WI38 (cell line): ENCODE measurements around the gene MGAT4D.
"Not testable (repeated sequence)": the region's sequence is repeated elsewhere in the genome, so short reads cannot be mapped to it uniquely, and the experiment has no call there.

Source experiments
- H3K4me3 ChIP-seq: 2 replicates; pipeline ENCODE4 v1.5.1; 2011; ENCODE audit warnings: low read depth, mild to moderate bottlenecking, control low read depth, low read length
- TF ChIP-seq, protein P1 (sequence below): IDR thresholded peaks from 2 replicates; pipeline ENCODE4 v1.5.1; 2012; ENCODE audit warnings: low read depth, mild to moderate bottlenecking, control low read depth, low read length

Gene MGAT4D

DNA sequence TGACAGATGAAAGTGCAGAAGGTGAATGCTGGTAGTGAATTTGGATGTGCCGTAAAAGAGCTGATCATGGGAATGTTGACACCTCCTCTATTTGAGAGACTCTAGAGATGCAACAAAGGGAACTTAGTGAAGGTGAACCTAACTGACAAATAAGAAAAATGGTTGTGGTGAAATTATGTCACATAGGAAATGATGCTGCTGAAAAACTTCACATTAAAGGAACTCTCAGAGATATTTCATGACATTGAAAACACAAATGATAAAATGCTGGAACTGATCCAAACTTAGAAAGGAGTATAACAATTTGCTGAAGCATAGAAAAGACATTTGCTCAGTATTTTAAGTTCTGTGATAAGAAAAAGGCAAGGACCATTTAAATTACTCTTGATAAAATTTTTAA, 31.9 kb downstream of the MGAT4D start:
- TF ChIP-seq, protein P1, sequence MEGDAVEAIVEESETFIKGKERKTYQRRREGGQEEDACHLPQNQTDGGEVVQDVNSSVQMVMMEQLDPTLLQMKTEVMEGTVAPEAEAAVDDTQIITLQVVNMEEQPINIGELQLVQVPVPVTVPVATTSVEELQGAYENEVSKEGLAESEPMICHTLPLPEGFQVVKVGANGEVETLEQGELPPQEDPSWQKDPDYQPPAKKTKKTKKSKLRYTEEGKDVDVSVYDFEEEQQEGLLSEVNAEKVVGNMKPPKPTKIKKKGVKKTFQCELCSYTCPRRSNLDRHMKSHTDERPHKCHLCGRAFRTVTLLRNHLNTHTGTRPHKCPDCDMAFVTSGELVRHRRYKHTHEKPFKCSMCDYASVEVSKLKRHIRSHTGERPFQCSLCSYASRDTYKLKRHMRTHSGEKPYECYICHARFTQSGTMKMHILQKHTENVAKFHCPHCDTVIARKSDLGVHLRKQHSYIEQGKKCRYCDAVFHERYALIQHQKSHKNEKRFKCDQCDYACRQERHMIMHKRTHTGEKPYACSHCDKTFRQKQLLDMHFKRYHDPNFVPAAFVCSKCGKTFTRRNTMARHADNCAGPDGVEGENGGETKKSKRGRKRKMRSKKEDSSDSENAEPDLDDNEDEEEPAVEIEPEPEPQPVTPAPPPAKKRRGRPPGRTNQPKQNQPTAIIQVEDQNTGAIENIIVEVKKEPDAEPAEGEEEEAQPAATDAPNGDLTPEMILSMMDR, result no peak

DNA sequence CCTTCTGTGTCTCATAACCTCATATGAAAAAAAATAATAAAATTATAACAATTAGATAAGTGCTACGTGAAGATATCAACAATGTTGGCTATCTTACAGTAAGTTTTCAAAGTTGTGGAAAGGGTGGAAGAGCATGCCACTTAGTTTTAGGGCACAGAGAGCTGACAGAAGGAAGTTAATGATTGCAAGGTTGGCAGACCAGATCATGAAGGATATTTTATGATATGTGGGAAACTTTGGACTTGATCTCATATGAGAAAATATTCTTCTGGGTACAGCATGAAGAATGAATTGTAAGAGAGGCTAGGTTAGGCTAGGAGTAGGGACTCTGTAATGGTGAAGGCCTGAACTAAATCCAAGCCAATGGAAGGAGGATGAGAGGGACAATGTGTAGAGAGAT, 34.5 kb downstream of the MGAT4D start:
- H3K4me3 ChIP-seq, result no peak overlapping the region

More for the DNA sequence above, 31.9 kb downstream of the MGAT4D start:
- no peak overlapping the region for H3K4me3 ChIP-seq

DNA sequence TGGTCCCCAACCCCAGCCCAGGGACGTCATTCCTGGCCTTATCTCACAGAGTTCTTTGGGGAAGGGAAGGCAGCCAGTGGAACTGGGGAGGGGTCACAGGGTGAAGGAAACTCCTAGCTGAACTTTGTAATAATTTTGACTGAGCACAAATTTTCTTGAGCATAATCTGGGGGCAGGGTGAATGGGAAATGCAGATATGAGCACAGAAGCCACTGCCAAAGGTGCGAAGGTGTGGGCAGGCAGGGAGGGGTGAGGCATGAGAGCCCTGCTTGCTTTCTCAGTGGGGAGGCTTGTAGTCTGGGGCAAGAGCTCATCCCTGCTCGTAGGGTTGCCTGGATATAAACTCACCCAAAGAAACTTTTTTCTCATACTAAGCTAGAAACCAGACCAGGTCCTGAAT, 34.9 kb downstream of the MGAT4D start:
- TF ChIP-seq, protein P1, result no peak
- no peak overlapping the region for H3K4me3 ChIP-seq

More for the DNA sequence above, 34.5 kb downstream of the MGAT4D start:
- TF ChIP-seq, protein P1, result no peak

DNA sequence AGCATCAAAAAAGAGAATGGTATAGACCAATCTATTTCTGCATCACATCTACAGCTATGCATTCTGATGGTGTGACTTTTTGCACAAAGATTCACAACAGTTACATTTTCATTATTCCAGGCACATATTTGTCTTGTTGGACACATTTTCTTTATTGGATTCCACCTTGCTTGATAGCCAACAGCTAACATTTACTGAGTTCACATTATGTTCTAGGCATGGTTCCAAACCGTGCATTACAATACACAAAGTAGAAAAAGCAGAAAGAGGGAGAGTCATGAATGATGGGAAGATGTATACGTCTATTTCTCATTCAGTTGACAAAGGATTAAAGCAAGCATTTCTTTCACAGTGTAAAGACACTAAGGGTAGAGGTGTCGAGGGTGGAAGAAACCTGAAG, 47.7 kb downstream of the MGAT4D start:
- no peak overlapping the region for H3K4me3 ChIP-seq
- TF ChIP-seq, protein P1, result no peak

DNA sequence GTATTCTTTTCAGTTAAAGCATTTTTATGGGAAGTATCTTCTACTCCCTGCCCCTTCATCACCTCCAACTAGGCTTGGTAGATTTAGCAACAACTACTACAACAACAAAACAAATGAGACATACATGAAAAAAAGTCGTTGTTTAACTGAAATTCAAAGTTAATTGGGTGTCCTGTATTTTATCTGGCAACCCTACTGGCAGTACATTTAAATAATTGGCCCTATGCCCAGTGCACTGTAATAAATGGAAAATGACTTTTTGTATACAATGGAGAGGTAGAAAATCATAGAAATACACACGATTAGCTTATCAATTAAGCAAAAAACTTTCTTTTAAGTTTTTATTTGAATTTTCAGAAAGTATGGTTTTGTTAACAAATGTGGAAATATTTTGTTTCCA, 49.3 kb downstream of the MGAT4D start:
- TF ChIP-seq, protein P1, result no peak
- H3K4me3 ChIP-seq, result no peak overlapping the region

DNA sequence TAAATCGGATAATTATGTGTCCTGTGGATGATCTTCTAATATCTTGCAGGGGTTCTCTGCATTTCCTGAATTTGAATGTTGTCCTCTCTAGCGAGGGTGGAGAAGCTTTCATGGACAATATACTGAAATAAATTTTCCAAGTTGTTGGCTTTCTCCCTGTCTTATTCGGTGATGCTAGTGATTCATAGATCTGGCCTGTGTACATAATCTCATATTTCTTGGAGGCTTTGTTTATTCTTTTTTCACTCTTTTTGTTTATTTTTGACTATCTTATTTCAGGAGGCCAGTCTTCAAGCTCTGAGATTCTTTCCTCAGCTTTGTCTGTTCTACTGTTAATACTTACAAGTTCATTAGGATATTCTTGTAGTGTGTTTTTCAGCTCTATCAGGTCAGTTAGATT, 49.9 kb downstream of the MGAT4D start:
- no peak overlapping the region for H3K4me3 ChIP-seq
- TF ChIP-seq, protein P1, result no peak

DNA sequence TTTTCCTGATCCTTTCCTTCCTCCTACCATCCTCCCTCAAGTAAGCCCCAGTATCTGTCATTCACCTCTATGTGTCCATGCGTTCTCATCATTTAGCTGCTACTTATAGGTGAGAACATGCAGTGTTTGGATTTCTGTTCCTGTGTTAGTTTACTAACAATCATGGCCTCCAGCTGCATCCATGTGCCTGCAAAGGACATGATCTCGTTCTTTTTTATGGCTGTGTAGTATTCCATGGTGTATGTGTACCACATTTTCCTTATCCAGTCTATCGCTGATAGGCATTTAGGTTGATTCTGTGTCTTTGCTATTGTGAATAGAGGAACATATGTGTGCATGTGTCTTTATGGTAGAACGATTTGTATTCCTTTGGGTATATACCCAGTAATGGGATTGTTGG, 53.7 kb downstream of the MGAT4D start:
- H3K4me3 ChIP-seq, result not testable (repeated sequence)

DNA sequence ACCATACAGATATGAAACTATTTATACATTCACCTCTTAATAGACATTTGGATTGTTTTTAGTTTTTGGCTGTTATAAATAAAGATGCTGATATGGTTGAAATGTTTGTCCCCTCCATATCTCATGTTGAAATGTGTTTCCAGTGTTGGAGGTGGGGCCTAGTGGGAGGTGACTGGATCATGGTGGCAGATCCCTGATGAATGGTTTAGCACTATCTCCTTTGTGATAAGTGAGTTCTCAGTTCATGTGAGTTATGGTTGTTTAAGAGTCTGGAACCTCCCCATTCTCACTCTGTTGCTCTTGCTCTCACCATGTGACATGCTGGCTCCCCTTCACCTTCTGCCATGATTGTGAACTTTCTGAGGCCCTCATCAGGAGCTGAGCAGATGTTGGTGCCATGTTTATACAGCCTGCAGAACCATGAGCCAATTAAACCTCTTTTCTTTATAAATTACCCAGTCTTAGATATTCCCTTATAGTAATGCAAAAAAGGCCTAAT, 58.4 kb downstream of the MGAT4D start:
- TF ChIP-seq, protein P1, result no peak
- no peak overlapping the region for H3K4me3 ChIP-seq
